ENCODE results near the gene ARF3.

DNA sequence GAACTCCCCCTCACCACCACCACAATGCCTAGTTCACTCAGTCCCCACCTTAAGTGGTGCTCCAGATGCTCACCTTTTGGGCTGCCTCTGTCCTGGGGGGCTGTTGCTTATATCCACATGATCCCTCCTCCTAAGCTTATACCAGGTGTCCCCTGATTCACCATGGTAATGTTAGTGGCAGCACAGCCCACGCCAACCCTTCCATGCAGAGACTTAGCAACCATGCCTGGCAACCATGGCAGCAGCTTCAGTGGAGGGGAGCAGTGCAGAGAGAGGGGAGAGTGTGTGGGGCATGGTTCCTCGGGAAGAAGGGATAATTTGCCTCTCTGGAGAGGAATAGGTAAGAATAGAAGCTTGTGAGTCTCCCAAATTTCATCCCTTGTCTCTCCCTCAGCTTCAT is 43.1 kb upstream of the ARF3 start:
- TF ChIP-seq EZH2 (IDR thresholded peaks at IDR 0.05; ENCODE audit: borderline replicate concordance, low read length): no peak
- TF ChIP-seq, protein P1, sequence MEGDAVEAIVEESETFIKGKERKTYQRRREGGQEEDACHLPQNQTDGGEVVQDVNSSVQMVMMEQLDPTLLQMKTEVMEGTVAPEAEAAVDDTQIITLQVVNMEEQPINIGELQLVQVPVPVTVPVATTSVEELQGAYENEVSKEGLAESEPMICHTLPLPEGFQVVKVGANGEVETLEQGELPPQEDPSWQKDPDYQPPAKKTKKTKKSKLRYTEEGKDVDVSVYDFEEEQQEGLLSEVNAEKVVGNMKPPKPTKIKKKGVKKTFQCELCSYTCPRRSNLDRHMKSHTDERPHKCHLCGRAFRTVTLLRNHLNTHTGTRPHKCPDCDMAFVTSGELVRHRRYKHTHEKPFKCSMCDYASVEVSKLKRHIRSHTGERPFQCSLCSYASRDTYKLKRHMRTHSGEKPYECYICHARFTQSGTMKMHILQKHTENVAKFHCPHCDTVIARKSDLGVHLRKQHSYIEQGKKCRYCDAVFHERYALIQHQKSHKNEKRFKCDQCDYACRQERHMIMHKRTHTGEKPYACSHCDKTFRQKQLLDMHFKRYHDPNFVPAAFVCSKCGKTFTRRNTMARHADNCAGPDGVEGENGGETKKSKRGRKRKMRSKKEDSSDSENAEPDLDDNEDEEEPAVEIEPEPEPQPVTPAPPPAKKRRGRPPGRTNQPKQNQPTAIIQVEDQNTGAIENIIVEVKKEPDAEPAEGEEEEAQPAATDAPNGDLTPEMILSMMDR (conservative IDR thresholded peaks at IDR 0.05 in 1 of 2, IDR thresholded peaks at IDR 0.05 in 1 of 2; ENCODE audit: extremely low read depth in 1 of 2, insufficient read depth in 1 of 2, low read depth in 1 of 2, low read length in 2 of 2): no peak

Measured in mammary epithelial cell (primary cell).